Measurements from ENCODE around the gene HDAC5.

DNA sequence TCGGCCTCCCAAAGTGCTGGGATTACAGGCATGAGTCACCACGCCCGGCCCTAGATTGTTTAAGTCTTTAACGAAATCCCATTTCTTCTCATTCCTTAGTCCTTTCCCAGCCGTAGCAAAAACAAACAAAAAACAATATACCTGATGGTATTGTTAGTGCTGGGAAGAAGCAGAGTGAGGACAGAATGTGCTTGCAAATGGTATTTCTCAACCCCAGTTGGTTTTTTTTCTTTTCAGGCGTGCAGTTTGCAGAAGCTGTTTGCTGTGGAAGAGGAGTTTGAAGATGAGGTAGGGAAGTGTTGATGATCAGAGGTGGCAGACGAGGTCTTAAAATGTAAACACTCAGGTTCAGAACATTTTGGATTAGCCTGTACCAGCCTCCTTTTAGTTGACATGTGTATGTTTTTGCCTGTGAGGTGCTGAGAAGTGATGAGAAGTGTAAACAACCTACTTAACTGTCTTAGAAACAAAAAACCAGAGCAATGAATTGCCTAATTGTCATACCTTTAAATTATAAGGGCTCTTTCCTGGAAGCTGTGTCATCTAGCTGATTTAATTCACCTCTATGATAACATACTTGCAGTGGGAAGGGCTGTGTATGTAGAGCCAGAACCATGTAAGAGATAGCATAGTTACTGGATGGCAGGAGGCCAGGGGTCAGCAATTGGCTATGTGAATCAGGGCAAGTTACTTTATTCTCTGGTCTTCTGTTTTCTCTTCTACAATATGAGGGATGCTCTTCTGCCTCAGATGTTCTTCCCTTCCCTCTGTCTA, 21.7 kb upstream of the HDAC5 start:
- TF ChIP-seq, protein P1, sequence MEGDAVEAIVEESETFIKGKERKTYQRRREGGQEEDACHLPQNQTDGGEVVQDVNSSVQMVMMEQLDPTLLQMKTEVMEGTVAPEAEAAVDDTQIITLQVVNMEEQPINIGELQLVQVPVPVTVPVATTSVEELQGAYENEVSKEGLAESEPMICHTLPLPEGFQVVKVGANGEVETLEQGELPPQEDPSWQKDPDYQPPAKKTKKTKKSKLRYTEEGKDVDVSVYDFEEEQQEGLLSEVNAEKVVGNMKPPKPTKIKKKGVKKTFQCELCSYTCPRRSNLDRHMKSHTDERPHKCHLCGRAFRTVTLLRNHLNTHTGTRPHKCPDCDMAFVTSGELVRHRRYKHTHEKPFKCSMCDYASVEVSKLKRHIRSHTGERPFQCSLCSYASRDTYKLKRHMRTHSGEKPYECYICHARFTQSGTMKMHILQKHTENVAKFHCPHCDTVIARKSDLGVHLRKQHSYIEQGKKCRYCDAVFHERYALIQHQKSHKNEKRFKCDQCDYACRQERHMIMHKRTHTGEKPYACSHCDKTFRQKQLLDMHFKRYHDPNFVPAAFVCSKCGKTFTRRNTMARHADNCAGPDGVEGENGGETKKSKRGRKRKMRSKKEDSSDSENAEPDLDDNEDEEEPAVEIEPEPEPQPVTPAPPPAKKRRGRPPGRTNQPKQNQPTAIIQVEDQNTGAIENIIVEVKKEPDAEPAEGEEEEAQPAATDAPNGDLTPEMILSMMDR (IDR thresholded peaks at IDR 0.05), result no peak
- no peak for TF ChIP-seq POLR2A (IDR thresholded peaks at IDR 0.05)

All from right lobe of liver (tissue), 4 donors.